ENCODE data around the gene EEF1G. TPM values are rescaled to one million over a fixed set of nuclear protein-coding genes. Genes with fewer than 3 reads are reported as not detected.
"Not testable (repeated sequence)": the region's sequence is repeated elsewhere in the genome, so short reads cannot be mapped to it uniquely, and the experiment has no call there.

Gene EEF1G
- total RNA-seq, 1 experiment from 2014 or later, result 1,705 TPM

DNA sequence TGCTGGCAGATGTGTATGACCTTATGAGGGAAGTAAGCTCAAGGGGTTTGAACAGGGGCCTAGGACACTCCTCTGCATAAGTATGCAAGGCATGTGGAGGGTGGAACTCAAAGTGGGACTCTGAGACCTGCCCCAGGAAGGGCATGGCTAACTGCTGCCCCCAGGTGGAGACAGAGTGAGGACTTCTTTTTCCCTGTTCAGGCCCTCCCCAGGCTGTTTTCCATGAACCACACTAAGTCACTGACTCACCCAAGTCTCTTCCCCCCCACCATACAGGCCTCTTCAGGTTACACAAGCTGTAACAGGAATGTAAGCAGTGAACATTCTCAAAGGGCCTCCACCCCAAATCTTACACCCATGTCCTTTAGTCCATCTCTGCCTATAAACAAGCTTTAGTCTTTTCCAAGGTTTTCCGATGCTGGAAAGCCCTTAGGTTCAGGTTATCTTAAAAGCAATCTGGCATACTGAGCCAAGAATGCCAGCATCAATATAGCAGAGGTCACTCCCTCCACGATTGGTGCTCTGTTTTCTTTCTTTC lies 13.1 kb downstream of the EEF1G start:
- Histone ChIP-seq H3K4me3 (no peak overlapping the region), H3K4me1 (replicated peaks) (peaks cover 47% of the 10 kb centered on the region), H3K9me3 (replicated peaks) (no peaks in the 10 kb centered on the region), H3K27ac (peak overlapping the region; percentile 57), H3K27me3 (replicated peaks) (no peaks in the 10 kb centered on the region), H3K36me3 (peaks cover 88% of the 10 kb centered on the region)
- DNase-seq (ENCODE audit: low read depth in 1 of 2, low spot score in 2 of 2), result peak; percentile 99 to 100

DNA sequence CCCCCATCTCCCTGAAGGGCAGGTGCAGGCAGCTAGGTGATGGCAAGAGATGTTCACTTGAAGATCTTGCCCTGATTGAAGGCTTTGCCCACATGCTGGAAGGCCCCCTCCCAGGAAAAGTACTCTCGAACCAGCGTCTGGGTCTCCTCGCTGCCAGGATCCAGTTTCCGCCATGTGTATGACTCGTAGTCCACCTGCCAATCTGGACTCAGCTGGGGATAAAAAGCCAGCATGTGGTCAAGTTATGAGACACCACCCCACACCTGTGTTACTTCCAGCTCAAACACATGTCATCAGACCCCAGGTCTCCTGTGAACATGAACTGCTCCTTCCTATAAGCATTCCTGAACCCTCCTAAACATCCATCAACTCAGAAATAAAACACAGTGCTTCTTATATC lies 14.1 kb downstream of the EEF1G start:
- Histone ChIP-seq H3K4me1 (replicated peaks) (peaks cover 57% of the 10 kb centered on the region), H3K27ac (peak overlapping the region; percentile 45), H3K36me3 (peaks cover 81% of the 10 kb centered on the region)
- not testable (repeated sequence) for DNase-seq (ENCODE audit: low read depth in 1 of 2, low spot score in 2 of 2); H3K9me3 ChIP-seq (replicated peaks); H3K27me3 ChIP-seq (replicated peaks); H3K4me3 ChIP-seq

DNA sequence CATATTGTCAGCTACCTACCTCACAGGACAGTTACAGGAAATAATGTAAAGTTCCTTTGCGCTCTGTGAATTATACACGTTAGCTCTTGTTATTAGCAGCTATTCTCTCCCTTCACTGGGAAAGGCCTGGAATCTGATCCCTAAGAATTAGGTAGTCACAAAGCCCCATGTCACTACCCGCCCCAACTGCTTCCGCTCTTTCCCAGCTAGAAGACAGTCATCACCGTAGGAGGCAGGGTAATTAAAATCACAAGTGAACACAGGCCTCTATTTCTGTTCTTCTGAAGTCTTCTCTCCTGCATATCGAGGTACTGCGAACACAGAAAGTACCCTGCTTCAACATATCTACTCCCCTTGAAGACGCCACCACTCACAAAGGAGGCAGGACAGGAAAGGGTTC lies 14.5 kb downstream of the EEF1G start:
- H3K27ac ChIP-seq, result no peak overlapping the region
- H3K36me3 ChIP-seq, result peaks cover 77% of the 10 kb centered on the region
- peaks cover 61% of the 10 kb centered on the region for H3K4me1 ChIP-seq (replicated peaks)
- no peak overlapping the region for H3K4me3 ChIP-seq
- no peaks in the 10 kb centered on the region for H3K9me3 ChIP-seq (replicated peaks)
- DNase-seq (ENCODE audit: low read depth in 1 of 2, low spot score in 2 of 2), result no peak
- no peaks in the 10 kb centered on the region for H3K27me3 ChIP-seq (replicated peaks)

DNA sequence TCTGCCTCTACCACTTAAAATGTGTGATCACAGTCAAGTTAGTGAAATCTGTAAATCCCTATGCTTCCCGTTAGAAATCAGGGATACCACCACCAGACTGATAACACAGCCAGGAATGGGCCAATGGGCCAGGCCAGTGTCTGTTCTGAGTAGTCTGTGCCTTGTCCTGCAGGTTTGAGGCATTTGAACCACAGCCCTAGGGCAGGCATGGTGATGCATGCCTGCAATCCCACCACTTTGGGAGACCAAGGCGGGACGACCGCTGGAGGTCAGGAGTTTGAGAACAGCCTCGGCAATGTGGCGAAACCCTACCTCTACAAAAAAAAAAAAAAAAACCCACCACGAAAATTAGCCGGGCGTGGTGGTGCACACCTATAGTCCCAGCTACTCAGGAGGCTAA lies 15.0 kb downstream of the EEF1G start:
- H3K4me1 ChIP-seq (replicated peaks), result peaks cover 67% of the 10 kb centered on the region
- H3K27me3 ChIP-seq (replicated peaks), result no peaks in the 10 kb centered on the region
- no peak for DNase-seq (ENCODE audit: low read depth in 1 of 2, low spot score in 2 of 2)
- no peaks in the 10 kb centered on the region for H3K9me3 ChIP-seq (replicated peaks)
- H3K36me3 ChIP-seq, result peaks cover 72% of the 10 kb centered on the region
- H3K4me3 ChIP-seq, result no peak overlapping the region
- no peak overlapping the region for H3K27ac ChIP-seq

DNA sequence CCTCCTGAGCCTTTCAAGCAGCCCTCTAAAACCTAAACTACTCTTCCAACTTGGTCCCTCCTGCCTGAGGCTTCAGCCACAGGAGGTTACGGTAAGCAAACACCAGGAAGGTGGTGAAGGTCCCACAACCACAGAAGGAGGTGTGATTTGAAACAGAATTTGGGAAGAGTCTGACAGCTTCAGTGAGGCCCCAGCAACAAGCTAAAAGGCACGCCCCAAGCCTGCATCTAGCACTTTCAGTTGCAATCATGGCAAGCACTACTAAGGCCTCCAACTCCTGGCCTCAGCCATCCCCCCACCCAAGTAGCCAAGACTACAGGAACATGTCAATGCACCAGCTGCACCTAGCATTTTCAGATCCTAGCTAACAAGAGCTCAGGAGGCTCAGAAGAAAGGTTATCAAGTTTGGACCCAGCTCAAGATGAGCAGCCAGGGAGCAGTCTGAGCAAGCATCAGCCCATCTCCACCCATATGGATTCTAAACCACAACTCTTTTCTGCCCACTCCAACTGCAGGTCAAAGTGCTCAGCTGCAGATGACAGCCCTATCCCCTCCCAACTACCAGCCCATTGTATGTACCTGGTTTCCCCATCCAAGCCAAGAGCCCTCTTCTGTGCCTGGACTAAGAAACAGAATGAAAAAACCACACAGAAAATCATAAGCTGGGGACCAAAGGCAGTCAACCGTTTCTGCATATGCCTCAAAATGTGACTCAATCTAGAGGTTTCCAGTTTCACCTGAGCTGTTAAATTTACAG lies 16.6 kb downstream of the EEF1G start:
- Histone ChIP-seq H3K36me3 (peaks cover 55% of the 10 kb centered on the region), H3K9me3 (replicated peaks) (no peaks in the 10 kb centered on the region), H3K27ac (peak overlapping the region; percentile 96), H3K4me3 (no peak overlapping the region), H3K4me1 (replicated peaks) (peaks cover 83% of the 10 kb centered on the region), H3K27me3 (replicated peaks) (no peaks in the 10 kb centered on the region)
- no peak for DNase-seq (ENCODE audit: low read depth in 1 of 2, low spot score in 2 of 2)

DNA sequence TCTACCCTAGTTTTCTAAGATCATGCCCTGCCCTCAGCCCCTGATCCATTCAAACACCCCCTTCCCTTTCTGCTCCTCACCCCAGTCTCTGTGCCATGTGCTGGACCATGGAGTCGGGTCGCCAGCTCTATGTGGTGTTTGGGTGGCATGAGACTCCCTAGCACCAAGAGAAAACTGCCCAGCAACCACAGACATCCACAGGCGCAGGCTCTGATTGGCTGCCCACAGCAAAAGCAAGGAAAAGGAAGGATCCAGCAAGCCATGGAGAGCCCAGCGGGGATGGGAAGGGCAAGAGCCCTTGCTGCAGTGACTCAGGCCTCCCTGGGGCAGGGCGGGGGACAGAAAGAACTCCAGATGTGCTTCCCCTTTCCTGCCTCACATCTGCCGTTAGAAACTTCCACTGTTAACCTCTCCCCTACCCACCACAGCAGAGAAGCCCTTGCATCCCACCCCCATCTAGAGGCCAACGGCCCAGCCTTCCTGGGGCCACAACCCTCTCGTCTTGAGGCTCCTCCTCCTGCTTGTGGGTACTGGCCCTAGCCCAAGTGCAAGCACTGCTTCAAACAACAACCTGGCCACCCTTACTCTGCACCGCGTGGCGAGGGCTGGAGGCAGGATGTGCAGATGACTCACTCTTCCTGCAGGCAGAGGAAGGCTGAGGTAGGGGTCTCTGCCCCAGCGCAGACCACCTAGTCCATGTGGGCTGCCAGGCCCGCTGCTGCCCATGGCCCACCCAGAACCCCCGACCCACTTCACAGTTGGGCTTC lies 17.4 kb downstream of the EEF1G start:
- no peaks in the 10 kb centered on the region for H3K9me3 ChIP-seq (replicated peaks)
- peaks cover 48% of the 10 kb centered on the region for H3K36me3 ChIP-seq
- peak overlapping the region; percentile 96 for H3K27ac ChIP-seq
- H3K27me3 ChIP-seq (replicated peaks), result no peaks in the 10 kb centered on the region
- DNase-seq (ENCODE audit: low read depth in 1 of 2, low spot score in 2 of 2), result peak; percentile 99
- peaks cover 85% of the 10 kb centered on the region for H3K4me1 ChIP-seq (replicated peaks)
- H3K4me3 ChIP-seq, result no peak overlapping the region

DNA sequence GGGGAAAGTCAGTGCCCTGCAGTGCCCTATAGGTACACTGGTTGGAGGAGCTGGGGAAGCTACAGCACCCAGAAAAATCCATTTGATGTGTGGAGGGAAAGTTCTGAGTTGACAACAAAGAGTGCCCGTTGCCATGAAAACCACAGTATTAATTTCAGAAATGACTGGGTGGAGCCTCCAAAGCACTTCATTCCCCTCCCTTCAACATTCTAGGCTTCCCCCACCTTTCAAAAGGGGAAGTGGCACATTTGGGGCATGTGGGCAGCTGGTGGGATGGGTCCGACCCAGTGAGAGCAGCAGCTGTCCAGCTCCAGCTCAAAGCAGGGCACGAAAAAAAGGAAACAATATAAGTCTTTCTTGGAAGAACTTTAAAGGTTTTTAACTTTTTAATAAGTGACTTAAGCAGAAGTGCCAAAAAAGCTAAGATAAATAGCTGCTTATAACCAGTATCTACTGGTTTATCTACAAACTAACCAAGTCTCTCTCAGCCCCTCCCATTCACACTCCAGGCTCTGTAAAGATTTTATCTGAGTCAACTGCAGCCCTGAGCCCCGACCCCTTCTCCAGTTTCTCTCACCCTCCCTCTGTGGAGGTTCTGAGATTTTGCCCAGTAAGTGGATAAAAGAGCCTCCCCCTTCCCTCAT lies 18.1 kb downstream of the EEF1G start:
- DNase-seq (ENCODE audit: low read depth in 1 of 2, low spot score in 2 of 2), result no peak
- H3K4me3 ChIP-seq, result no peak overlapping the region
- H3K27ac ChIP-seq, result peak overlapping the region; percentile 96
- no peaks in the 10 kb centered on the region for H3K9me3 ChIP-seq (replicated peaks)
- peaks cover 42% of the 10 kb centered on the region for H3K36me3 ChIP-seq
- H3K27me3 ChIP-seq (replicated peaks), result no peaks in the 10 kb centered on the region
- H3K4me1 ChIP-seq (replicated peaks), result peaks cover 81% of the 10 kb centered on the region

DNA sequence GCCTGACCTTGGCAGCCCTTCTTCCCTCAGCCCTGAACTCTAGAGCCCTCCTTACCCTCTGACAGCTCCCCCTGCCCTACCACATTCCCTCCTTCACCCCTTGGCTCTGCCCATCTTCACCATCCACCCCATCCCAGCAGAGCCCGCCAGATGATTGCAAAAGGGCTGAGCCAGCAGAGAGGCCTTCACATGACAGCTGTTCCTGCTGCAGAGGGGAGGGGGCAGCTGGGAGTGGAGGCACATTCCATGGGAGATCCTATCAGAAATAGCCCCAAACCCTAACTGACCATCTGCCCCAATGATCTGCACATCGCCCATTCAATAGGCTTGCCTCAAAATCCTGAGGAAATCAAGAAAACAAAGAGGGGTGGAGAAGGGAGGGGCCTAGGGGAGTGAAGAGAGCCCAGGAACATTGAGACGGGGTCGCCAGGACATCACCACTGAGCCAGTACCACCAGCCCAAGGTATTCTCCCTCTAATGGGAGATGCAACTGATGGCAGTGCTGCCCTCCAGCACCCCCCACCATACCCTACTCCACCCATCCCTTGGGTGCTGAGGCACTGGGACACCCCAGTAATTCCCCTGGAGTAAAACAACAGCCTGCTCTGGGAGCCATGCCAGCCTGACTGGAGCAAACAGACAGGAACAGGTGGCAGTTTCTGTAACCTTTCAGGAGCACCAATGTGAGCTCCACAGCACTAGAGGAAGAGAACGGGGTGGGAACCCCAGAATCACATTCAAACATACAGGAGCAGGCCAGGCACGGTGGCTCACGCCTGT lies 19.1 kb downstream of the EEF1G start:
- Histone ChIP-seq H3K36me3 (peaks cover 33% of the 10 kb centered on the region), H3K4me1 (replicated peaks) (peaks cover 70% of the 10 kb centered on the region)

DNA sequence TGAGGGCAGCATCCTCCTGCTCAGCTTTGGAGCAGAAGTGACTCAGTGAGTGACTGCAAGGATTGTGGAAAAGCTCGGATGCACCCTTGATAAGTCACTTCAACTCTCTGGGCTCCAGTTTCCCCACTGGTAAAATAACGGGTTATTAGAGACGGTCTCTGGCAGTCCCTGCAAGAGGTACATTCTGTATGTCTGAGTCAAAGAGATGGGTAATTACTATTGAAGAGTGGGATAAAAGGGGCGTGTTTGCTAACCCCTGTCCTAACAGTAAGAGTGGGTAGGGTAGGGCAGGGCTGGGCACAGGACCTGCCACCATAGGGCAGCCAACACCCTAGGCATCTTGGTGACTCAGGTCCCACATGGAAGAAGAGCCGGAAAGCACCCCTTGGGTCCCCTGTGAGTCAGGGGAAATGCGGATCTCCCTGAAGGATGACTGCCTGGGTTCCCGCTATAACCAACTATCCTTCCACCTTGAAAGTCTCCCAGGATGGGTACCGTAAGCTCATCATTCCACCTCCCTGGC lies 19.8 kb downstream of the EEF1G start:
- H3K36me3 ChIP-seq, result peaks cover 26% of the 10 kb centered on the region
- H3K4me3 ChIP-seq, result peak overlapping the region; percentile 10
- peaks cover 76% of the 10 kb centered on the region for H3K4me1 ChIP-seq (replicated peaks)
- H3K27me3 ChIP-seq (replicated peaks), result no peaks in the 10 kb centered on the region
- H3K27ac ChIP-seq, result peak overlapping the region; percentile 96
- no peaks in the 10 kb centered on the region for H3K9me3 ChIP-seq (replicated peaks)
- DNase-seq (ENCODE audit: low read depth in 1 of 2, low spot score in 2 of 2), result peak; percentile 90 to 95

More for the DNA sequence above, 19.1 kb downstream of the EEF1G start:
- Histone ChIP-seq H3K27ac (peak overlapping the region; percentile 96), H3K4me3 (no peak overlapping the region), H3K27me3 (replicated peaks) (no peaks in the 10 kb centered on the region), H3K9me3 (replicated peaks) (no peaks in the 10 kb centered on the region)
- no peak for DNase-seq (ENCODE audit: low read depth in 1 of 2, low spot score in 2 of 2)

DNA sequence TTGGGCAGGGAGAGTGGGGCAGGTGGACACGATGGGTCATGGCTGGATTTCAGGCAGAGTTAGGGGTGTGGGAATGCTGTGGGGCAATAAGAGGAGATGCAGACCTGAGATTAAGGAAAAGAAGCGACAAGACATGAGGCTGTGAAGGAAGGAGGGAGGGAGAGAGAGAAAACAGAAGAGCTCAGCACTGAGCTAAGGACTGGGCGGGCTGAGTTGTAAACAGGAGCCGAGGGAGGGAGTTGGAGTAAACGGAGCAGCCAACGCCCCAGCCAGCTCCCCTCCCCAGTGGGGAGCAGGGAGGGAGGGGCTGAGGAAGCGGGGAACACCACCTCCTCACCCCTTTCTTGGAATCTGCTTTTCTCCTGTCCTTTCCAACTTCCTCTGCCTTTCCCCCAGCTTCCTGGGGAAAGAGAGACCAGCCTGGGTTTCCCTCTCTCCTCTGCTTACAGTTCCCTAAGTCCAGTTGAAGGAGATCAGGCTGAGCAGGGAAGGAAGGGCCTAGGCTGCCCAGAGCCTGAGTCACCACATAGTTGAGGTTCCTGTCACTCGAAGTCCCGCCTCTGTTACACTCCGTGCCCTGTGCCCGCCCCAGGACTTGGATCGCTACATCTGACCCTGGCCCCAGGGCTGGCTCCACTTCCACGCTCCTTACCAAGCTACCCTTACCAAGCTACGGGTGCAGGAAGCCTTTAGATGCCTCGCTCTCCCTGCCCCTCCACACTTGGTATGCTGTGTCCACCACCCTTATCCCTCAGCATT lies 20.4 kb downstream of the EEF1G start:
- Histone ChIP-seq H3K36me3 (peaks cover 20% of the 10 kb centered on the region), H3K9me3 (replicated peaks) (no peaks in the 10 kb centered on the region), H3K4me3 (peak overlapping the region; percentile 10), H3K27me3 (replicated peaks) (no peaks in the 10 kb centered on the region), H3K27ac (peak overlapping the region; percentile 96), H3K4me1 (replicated peaks) (peaks cover 82% of the 10 kb centered on the region)
- DNase-seq (ENCODE audit: low read depth in 1 of 2, low spot score in 2 of 2), result peak; percentile 98 to 100

DNA sequence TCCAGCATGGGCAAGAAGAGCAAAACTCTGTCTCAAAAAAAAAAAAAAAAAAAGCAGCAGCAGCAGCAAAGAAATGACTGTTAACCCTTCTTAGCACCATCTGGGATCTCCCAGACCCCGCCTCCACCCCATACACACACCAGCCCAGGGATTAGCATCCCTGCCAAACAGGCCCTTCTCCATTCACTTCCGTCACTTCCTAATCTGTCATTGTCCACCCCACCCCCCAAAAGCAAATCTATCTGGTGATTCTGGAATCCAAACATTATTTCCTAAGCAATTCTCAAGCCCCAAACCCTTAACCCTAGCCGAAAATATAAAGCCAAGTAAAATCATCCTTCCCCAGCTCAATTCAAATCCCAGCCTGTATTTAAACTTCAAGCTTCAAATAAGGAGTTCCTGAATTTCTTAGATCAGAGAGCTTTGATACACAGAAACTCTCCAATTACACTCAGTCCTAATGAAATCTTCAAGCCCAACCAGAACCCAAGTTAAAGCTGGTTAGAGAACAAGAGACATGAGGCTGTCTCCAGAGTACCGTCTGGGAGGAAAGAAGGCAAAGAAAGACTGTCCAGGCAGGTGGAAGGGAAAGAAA lies 21.1 kb downstream of the EEF1G start:
- Histone ChIP-seq H3K36me3 (peaks cover 13% of the 10 kb centered on the region), H3K4me3 (peak overlapping the region; percentile 10), H3K27me3 (replicated peaks) (no peaks in the 10 kb centered on the region), H3K9me3 (replicated peaks) (no peaks in the 10 kb centered on the region), H3K27ac (peak overlapping the region; percentile 96), H3K4me1 (replicated peaks) (peaks cover 84% of the 10 kb centered on the region)
- DNase-seq (ENCODE audit: low read depth in 1 of 2, low spot score in 2 of 2), result no peak

DNA sequence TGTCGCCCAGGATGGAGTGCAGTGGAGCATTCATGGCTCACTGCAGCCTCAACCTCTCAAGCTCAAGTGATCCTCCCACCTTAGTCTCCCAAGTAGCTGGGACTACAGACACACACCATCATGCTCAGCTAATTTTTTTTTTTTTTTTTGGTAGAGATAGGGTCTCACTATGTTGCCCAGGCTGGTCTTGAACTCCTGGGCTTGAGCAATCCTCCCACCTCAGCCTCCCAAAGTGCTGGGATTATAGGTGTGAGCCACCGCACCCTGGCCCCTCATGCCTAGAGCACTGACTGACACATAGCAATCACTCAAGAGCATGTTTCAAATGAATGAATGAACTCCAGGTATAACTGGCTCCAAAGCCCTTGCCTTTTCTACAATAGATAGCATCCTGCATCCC lies 23.2 kb downstream of the EEF1G start:
- H3K9me3 ChIP-seq (replicated peaks); H3K27me3 ChIP-seq (replicated peaks); H3K4me3 ChIP-seq; DNase-seq (ENCODE audit: low read depth in 1 of 2, low spot score in 2 of 2); H3K27ac ChIP-seq: not testable (repeated sequence)
- Histone ChIP-seq H3K4me1 (replicated peaks) (peaks cover 71% of the 10 kb centered on the region), H3K36me3 (peaks cover 12% of the 10 kb centered on the region)
